Skin of body (tissue), 2 donors: ENCODE data around the gene KIF13A. TPM values are rescaled to one million over a fixed set of nuclear protein-coding genes. Genes with fewer than 3 reads are reported as not detected.
"Not testable (repeated sequence)": the region's sequence is repeated elsewhere in the genome, so short reads cannot be mapped to it uniquely, and the experiment has no call there.

Experiments
- DNase-seq: peaks from one replicate; lab custom pipeline; 2025; lab: John Stamatoyannopoulos, UW
- total RNA-seq: library from RNA; depleted of rRNA; stranded (reverse); fragments of >200 nt; gene quantifications from one replicate; pipeline ENCODE4 v1.2.3, GENCODE V29; 2014

Gene KIF13A
- total RNA-seq, 1 donor from 2014 or later, result 46.1 TPM

DNA sequence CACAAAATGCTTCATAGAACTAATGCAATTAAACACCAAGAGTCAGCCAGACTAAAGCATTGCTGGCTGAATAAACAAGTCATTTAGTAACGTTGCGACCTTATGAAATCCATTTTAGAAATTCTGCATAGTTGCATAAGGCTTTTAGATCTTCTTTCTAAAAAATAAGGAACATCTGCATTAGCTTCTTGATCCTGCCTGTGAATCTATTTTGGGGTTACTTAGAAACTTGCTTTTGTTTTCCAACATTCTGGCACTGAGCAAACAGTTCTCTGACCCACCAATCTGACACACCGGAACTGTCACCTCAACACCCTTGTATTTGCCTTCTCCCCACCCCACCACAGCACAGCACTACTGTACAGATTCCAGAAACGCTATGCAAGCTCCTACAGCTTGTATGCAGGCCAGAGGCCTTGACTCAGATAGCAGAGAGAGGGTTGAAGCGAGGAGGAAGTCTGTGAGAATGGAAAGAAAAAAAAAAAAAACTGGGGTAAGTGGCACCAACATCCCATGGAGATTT is 55.0 kb downstream of the KIF13A start:
- DNase-seq, result peak; percentile 90

- no peak for DNase-seq
Observed at GRCh38 chr6:17931227-17931626, 56.2 kb downstream of the KIF13A start.

DNA sequence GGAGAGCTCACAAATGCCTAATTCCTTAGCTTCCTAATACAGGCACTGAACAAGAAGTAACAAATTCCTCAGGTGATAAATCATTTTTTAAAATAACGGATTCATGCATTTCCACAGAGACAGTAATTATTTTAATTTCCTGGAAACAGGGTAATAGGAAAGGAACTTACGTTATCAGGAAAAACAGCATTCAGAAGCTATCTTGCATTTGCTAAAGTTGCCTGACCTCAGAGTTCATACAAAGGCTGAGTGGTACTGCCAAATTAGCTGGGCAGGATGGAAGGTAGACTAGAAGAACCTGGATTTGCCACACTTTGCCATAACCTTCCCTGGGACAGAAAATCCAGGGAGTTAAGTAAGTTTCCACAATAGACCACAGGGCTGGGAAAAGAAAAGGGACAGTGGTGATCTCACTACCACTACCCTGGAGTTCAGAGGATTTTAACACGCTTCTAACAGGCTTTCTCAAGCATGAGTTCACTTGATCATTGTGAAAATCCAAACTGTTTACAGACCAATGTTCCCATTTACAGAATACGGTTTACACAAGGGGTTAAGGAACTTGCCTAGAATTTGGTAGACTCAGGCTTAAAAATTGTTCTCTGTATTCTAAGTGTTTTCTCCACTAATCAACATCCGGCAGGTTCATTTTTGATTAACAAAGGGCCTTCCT is 57.0 kb downstream of the KIF13A start:
- DNase-seq, result peak; percentile 21

DNA sequence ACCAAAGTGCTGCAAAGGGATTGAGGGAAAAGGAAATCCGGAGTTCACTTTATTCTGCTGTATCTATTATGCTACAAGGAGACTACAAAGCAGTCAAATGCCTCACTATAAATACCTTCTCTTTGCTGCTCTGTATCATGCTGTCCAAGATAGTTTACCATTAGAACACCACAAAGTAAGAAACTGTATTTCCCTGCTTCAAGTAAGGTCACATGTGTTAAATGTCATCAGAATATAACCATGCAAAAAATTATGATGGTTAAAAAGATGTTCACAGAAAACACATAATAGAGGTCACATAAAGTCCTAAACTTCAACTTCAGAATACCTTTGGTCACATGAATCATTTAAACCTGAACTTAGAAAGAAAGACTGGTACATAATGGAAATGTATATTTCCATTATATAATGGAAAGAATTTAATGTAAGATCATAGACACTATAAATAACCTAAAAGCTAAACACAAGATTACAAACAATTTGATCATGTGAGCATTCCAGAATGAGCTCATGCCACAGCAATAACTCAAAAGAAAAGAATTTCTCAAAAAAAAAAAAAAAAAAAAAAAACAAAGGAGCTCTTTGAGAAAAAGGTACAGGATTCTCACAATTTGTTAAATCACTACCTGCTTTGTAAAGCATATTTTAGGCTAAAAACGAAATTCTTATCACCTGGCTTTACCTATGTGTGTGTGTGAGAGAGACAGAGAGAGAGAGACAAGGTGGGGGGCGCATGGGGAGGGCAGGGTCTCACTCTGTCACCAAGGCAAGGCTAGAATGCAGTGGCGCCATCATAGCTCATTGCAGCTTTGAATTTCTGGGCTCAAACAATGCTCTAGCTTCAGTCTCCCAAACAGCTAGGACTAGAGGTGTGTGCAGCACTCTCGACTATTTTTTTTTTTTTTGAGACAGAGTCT is 58.7 kb downstream of the KIF13A start:
- peak; percentile 35 for DNase-seq

DNA sequence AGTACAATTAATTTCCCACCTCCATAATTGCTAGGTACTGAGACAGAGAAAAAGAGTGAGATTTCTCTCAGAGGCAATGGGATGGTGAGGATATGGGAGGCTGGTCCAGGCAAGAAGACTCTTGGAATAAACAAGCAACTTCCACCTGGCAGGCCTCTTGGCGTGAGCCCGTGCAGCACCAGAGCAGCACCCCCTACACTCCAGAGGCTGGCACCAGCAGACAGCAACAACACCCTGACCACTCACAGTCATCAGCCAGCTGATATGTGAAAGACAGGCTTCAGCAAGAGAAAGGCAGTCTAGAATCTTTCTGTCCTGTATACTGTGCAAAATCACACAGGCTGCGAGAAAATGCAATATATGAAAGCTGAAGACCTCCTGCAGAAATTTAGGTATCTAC is 59.7 kb downstream of the KIF13A start:
- DNase-seq, result no peak

- no peak for DNase-seq
Observed at GRCh38 chr6:17923401-17923863, 64.0 kb downstream of the KIF13A start.

DNA sequence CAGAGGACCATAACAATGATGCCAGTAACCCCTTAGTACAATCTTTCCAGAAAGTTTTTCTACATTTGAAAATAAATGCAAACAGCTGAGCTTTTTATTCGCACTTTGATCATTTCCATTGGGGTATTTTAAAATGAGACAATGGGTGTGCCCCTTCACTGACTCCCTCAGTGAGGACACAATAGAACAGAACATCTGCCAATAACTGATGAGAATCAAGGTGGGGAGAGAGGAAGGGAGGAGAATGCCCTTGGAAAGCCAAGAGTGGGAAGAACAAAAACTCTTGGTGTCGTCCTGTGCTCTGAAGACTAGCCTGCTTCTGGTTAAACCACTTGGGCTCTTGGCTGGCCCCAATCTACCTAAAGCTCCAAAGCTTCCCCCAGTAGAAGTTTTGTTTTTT is 66.0 kb downstream of the KIF13A start:
- DNase-seq, result no peak

GRCh38 chr6:17919496-17919895 is 67.9 kb downstream of the KIF13A start:
- DNase-seq, result no peak

- no peak for DNase-seq
Observed at GRCh38 chr6:17917837-17918763, 69.3 kb downstream of the KIF13A start.

DNA sequence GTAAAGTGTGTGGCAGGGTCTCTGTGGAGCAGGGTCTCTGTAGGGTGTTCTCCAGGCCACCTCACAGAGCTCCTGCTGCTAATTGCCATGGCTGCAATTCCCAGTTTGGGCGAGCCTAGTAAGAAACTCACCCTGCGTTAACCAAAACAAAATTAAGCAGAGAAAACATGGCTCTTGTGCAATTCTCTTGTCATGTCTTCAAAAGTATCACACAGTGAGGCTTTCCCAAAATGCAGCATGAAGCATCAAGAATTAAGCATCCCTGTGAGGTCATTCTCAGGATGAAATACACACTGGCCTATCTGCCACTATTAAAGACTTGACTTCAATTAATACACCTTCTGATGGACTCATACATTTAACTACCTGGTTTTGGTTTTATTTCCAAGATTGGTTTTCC is 72.8 kb downstream of the KIF13A start:
- DNase-seq, result no peak

- DNase-seq, result no peak
Observed at GRCh38 chr6:17912521-17912920, 74.9 kb downstream of the KIF13A start.

- DNase-seq, result not testable (repeated sequence)
Observed at GRCh38 chr6:17911656-17912055, 75.8 kb downstream of the KIF13A start.

- DNase-seq, result no peak
Observed at GRCh38 chr6:17910189-17910588, 77.2 kb downstream of the KIF13A start.

GRCh38 chr6:17908831-17909230 is 78.6 kb downstream of the KIF13A start:
- no peak for DNase-seq

DNA sequence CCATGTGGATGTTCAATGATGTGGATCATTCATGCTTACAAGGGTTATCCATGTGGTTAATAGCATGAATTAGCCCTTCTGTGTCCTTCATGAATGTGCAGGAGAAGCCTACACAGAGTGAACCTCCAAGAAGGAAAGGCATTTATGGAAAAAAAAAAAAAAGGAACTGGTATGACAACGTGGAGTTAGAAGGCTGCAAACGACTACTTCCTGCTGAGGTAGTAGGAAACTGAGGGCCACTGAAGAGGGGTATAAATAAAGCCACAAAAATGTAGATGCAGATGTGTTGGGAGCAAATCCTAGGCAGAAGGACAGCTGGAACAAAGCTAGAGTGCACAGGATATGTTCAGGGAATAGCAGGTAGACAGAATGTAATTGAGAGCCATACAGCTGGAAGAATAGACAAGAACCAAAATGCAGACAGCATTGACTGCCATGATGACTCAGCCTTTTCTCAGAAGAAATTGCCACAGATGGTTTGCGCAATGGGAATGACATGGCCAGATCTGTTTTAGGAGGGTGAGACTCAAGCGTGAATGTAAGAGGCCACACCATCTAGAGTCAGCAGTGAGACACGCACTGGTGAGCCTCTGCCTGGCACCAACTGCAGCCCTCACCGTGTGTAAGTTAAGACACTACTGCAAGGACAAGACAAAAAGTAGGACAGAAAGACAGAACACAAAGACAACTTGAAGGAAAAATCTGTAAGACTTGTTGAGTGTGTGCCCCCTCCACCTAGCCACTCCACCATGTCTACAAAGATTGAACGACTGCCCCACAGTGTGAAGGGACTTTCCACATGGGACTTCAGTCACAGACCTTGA is 79.8 kb downstream of the KIF13A start:
- DNase-seq, result peak; percentile 25

DNA sequence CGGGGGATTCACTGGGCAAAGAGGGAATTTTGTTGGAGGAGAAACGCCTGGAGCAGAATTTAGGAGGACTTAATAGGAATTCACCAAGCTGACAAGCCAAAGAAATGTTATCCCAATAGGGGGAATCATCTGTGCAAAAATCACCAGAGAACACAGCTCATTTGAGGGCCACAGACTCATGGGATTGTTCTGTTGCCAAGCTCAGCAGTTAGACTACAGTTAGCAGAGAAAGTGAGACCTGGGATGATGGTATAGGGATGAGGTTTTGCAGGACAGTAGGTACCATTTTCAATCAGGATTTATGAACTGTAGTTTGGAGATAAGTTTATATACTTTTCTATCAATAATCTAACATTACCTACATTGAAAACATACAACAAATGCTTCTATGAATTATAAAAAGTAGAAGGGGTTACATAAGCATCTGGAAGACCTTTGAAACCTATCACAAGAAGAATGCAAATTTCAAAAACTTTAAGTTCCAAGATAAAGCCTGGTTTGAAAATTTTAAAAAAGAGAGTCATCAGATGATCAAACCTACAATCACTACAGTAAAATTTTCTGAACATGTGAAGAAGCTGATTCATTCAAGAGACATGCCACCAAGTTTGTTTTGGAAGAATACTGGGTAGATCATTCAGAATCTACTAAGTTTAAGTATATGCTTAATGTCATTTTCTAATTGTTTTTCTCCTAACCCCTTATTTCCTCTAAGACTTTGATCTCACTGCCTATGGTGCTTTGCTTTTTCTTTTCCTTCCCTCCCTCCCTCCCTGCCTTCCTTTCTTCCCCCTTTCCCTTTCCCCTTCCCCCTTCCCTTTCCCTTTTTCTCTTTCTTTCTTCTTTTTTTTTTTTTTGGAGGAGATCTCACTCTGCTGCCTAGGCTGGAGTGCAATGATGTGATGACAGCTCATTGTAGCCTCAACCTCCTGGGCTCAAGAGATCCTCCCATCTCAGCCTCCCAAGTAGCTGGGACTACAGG is 81.5 kb downstream of the KIF13A start:
- no peak for DNase-seq

- no peak for DNase-seq
Observed at GRCh38 chr6:17904491-17905120, 82.8 kb downstream of the KIF13A start.

DNA sequence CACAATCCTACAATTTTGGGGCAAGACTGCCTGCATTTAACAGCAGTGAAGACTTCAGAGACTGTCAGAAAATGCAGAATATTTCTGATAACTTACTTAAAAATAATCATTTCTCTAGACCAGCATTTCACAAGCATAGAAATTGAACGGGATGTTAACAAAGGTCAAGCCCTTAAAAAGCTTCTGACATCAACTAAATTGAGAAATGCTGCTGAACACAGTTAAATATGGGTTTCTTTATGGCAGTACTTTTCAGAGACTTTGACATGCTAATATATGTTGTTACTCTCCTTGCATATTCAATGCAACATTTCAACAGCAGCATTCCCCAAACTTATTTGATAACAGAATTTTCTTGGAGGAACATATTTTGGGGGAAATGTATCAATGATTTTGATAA is 84.5 kb downstream of the KIF13A start:
- no peak for DNase-seq

GRCh38 chr6:17901493-17901892 is 85.9 kb downstream of the KIF13A start:
- DNase-seq, result no peak
